Kidney glomerular epithelial cell (primary cell): ENCODE measurements around the gene RNFT2.
A peak's percentile ranks its signal among the peaks of the same experiment; 100 is the strongest.
"Not testable (repeated sequence)": the region's sequence is repeated elsewhere in the genome, so short reads cannot be mapped to it uniquely, and the experiment has no call there.

Experiments
- DNase-seq: peaks from one replicate; lab custom pipeline; 2025; lab: John Stamatoyannopoulos, UW

Gene RNFT2

GRCh38 chr12:116710370-116711150 is 27.6 kb upstream of the RNFT2 start:
- DNase-seq, result no peak

- DNase-seq, result no peak
These were observed 25.4 kb upstream of the RNFT2 start for GRCh38 chr12:116712458-116713303.

- DNase-seq, result no peak
These were observed 24.6 kb upstream of the RNFT2 start for GRCh38 chr12:116713527-116713926.

GRCh38 chr12:116714175-116714574 is 23.9 kb upstream of the RNFT2 start:
- no peak for DNase-seq

GRCh38 chr12:116717466-116718437 is 20.4 kb upstream of the RNFT2 start:
- peak; percentile 21 for DNase-seq

- DNase-seq, result peak; percentile 67
These were observed 19.3 kb upstream of the RNFT2 start for GRCh38 chr12:116718655-116719454.

- DNase-seq, result peak; percentile 34
These were observed 18.2 kb upstream of the RNFT2 start for GRCh38 chr12:116719731-116720528.

GRCh38 chr12:116722245-116722644 is 15.9 kb upstream of the RNFT2 start:
- DNase-seq, result no peak

GRCh38 chr12:116726694-116727093 is 11.4 kb upstream of the RNFT2 start:
- no peak for DNase-seq

GRCh38 chr12:116727261-116727660 is 10.9 kb upstream of the RNFT2 start:
- no peak for DNase-seq

- no peak for DNase-seq
These were observed 10.2 kb upstream of the RNFT2 start for GRCh38 chr12:116727891-116728290.

GRCh38 chr12:116731801-116732200 is 6.3 kb upstream of the RNFT2 start:
- DNase-seq, result no peak

- no peak for DNase-seq
These were observed 3.9 kb upstream of the RNFT2 start for GRCh38 chr12:116734156-116734768.

GRCh38 chr12:116735084-116735483 is 3.0 kb upstream of the RNFT2 start:
- no peak for DNase-seq

GRCh38 chr12:116735951-116736599 is 2.0 kb upstream of the RNFT2 start:
- no peak for DNase-seq

- DNase-seq, result no peak
These were observed 947 bp upstream of the RNFT2 start for GRCh38 chr12:116736962-116737773.

- no peak for DNase-seq
These were observed 1.3 kb downstream of the RNFT2 start for GRCh38 chr12:116739381-116739887.

- DNase-seq, result not testable (repeated sequence)
These were observed 4.7 kb downstream of the RNFT2 start for GRCh38 chr12:116742787-116743186.
